ENCODE measurements around the gene SRL.
"Not testable (repeated sequence)": the region's sequence is repeated elsewhere in the genome, so short reads cannot be mapped to it uniquely, and the experiment has no call there.

Gene SRL

GRCh38 chr16:4213737-4214136 lies 28.1 kb downstream of the SRL start:
- TF ChIP-seq, protein P1, sequence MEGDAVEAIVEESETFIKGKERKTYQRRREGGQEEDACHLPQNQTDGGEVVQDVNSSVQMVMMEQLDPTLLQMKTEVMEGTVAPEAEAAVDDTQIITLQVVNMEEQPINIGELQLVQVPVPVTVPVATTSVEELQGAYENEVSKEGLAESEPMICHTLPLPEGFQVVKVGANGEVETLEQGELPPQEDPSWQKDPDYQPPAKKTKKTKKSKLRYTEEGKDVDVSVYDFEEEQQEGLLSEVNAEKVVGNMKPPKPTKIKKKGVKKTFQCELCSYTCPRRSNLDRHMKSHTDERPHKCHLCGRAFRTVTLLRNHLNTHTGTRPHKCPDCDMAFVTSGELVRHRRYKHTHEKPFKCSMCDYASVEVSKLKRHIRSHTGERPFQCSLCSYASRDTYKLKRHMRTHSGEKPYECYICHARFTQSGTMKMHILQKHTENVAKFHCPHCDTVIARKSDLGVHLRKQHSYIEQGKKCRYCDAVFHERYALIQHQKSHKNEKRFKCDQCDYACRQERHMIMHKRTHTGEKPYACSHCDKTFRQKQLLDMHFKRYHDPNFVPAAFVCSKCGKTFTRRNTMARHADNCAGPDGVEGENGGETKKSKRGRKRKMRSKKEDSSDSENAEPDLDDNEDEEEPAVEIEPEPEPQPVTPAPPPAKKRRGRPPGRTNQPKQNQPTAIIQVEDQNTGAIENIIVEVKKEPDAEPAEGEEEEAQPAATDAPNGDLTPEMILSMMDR (conservative IDR thresholded peaks at IDR 0.05; ENCODE audit: low read length), result no peak
- peak; percentile 21 for DNase-seq (ENCODE audit: low read depth)
- no peak overlapping the region for H3K4me3 ChIP-seq (ENCODE audit: low read length)

DNA sequence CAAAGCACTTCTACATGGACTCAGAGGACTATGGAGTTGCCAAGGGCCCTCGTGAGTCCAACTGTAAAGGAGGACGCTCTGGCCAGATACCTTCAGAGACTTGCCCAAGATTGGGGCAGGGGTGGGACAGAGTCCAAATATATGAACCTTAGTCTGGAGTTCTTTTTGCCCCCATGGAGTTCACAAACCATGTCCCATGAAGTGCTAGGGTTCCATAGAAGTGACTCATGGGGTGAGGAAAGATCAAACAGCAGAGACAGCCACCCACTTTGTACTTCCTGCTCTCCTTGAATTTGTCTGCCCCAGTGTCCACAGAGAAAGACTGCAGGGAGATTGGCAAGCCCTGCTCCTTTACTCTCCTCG lies 29.0 kb downstream of the SRL start:
- peak; percentile 70 for DNase-seq (ENCODE audit: low read depth)
- TF ChIP-seq, protein P1 (conservative IDR thresholded peaks at IDR 0.05; ENCODE audit: low read length), result no peak
- no peak overlapping the region for H3K4me3 ChIP-seq (ENCODE audit: low read length)

DNA sequence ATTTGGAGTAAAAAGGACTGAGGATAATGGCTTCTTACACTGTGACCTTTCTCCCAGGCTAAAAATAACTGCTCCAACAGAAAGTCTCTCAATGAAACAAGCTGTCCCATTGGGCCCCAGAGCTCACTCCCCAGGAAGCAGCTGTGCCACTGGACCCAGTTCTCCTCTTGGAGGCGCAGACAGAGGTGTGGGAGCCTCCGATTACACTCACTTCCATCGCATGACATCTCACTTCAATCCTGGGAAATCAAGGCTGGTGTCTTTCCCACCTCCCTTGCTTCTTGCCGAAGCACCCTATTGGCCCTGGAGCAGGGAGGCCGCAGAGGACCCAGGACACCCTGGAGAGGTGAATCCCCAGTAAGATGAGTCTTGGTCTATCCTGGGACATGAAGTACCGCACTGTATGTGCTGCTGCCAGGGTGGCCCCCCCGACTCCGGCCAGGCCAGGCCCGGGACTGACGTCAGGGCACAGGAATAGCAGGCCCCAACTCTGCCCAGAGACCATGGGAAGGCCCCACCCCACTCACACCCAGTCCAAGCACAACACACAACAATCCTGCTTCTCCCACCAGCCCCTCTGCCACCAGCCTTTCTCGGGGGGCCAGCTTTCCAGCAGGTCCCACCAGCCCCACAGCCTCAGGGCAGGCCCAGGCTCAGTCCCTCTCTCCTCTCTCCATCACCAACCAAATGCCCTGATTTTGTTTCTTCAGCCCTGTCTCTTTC lies 29.5 kb downstream of the SRL start:
- TF ChIP-seq, protein P1 (conservative IDR thresholded peaks at IDR 0.05; ENCODE audit: low read length), result no peak
- H3K4me3 ChIP-seq (ENCODE audit: low read length), result no peak overlapping the region
- DNase-seq (ENCODE audit: low read depth), result no peak

DNA sequence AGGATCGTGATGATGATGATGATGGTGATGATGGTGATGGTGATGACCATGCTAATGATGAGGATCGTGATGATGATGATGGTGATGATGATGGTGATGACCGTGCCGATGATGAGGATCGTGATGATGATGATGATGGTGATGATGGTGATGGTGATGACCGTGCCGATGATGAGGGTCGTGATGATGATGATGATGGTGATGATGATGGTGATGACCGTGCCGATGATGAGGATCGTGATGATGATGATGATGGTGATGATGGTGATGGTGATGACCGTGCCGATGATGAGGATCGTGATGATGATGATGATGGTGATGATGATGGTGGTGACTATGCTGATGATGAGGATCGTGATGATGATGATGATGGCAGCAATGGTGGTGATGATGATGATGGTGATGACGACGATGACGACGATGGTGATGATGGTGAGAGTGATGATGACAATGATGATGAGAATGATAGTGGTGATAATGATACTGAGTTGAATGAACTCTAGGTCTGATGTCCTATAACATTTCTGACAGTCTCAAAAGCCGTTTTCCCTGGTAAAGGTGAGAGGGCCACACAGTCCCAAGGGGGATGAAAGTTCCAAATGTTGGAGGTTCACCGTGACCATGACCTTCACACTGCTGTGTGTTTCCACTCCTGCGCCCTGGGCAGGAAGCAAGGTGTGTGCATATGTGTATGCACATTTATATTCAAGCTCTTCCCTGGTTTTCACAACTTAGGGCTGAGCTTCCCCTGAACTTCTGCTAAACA lies 30.3 kb downstream of the SRL start:
- not testable (repeated sequence) for H3K4me3 ChIP-seq (ENCODE audit: low read length); DNase-seq (ENCODE audit: low read depth)

DNA sequence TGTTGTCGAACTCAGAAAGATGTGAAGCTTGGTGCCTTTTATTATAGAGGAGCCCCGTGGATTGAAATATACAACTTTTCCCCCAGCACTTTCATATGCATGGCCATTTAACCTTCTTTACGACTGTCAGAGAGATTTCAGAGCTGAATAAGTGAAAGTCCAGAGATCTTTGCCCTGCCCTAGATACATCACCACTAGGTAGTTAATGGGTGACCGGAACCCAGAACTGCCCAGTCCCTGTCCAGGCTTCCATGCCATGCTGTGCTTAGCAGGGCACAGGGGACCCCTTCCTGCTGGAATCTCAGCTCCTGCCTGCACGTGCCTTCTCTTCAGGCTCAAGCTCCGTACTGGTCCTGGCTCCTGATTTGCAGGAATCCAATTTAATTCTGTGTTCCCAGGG lies 32.2 kb downstream of the SRL start:
- no peak for DNase-seq (ENCODE audit: low read depth)

DNA sequence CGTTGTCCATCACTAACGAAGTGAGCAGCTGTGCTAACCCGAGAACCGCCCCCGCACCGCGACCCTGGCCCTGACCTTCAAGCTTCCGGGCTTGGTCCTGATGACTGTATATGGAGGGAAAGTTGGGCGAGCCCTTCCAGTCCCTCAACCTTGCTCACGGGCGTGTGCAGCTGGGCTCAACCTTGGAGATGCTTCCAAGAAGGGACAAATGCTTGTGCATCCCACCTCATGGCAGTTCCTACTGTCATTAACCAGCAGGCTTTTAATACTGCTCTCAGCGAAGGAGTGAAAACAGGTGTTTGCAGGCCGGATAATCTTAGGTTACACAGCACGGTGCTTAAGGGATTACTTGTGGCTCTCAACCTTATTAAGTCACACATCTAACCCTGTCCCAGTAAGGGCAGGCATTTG lies 33.5 kb downstream of the SRL start:
- DNase-seq (ENCODE audit: low read depth), result no peak
- TF ChIP-seq, protein P1 (conservative IDR thresholded peaks at IDR 0.05; ENCODE audit: low read length), result no peak
- H3K4me3 ChIP-seq (ENCODE audit: low read length), result no peak overlapping the region

More for the DNA sequence above, 32.2 kb downstream of the SRL start:
- TF ChIP-seq, protein P1 (conservative IDR thresholded peaks at IDR 0.05; ENCODE audit: low read length), result no peak
- no peak overlapping the region for H3K4me3 ChIP-seq (ENCODE audit: low read length)

DNA sequence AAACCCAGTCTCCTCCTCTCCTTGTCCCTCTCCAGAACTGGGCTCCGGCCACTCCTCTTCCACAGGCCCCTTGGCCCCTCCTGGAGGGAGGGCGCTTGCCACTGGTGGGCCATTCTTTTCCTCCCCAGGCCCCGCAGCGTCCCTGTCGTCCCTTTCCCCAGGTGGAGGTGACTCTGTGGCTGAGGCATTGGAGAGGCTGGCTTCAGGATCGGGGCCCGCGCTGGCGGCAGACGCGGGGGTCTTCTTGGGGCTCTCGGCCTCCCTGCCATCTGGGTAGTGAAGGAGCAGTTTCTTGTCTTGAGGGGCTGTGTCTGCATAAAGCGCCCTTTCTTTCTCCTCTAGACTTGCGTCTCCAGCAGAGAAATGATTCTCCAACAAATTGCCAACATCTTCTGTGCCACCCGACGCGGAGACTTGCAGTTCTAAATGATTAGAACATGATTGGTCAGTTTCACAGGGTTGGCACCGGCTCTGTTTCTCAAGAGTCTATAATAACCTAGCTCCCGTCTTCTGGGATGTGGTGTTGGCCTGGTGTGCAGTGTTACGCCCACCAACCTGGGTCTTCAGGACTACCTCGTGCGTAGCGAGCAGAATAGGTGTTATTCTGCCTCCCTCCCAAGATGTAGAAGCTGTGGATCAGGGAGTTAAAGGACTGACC lies 34.1 kb downstream of the SRL start:
- no peak for DNase-seq (ENCODE audit: low read depth)
- no peak overlapping the region for H3K4me3 ChIP-seq (ENCODE audit: low read length)
- TF ChIP-seq, protein P1 (conservative IDR thresholded peaks at IDR 0.05; ENCODE audit: low read length), result no peak

Measured in AG10803 (cell line).